ENCODE results near the gene CYB561D2. TPM values are rescaled to one million over a fixed set of nuclear protein-coding genes. Genes with fewer than 3 reads are reported as not detected.

Gene CYB561D2
- polyA plus RNA-seq, 1 donor from 2014 or later, result 21.2 TPM

DNA sequence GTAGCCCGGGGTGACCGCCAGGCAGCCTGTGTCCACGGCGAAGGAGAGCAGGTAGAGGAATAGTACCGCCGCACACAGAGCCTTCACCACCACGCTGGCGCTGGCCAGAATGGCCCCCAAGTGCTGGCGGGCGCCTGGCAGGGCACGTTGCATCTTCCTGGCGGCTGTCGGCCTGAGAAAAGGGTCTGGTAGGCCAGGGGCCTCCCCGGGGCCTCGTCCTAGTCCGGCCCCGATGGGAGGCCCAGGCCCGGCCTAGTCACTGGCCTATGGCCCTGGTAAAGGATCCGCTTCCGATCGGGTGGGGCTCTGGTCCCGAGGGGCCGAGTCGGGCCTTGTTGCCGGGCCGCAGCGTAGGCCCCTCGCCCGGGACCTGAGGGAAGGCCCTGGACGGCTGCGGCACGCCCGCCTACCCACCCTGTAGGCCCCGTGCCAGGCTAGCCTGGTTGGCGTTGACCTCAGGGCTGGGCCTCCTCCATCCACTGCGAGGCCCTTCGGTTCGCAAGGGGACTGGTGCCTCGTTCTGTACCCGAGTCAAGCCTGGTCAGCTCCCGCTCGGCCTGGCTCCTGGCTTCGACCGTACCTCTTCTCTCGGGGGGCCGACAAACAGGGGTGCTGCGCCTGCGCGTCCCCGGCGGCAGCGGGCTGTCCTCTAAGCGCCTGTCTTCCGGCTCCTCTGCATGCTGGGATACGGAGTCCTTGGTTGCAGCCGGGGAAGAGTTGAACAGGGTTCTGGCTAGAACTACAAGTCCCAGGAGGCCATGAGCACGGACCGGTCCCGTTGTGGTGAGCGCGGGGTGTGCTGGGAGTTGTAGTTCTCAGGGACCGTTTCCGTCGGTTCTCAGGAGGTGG, 8.5 kb downstream of the CYB561D2 start, which contains the start of gene TMEM115:
TSS of gene TMEM115 (minus strand) at position 611 of the 849 bp plus-strand sequence. CDS start at position 153, 458 bp downstream.
- Histone ChIP-seq H3K27me3 (ENCODE audit: insufficient read depth, low read depth, low read length) (no peaks in the 10 kb centered on the region), H3K4me2 (ENCODE audit: low read length) (peak within 1 kb of the TSS; percentile 73), H3F3A (ENCODE audit: insufficient read depth, low read length, poor library complexity, severe bottlenecking) (no peaks in the 10 kb centered on the region), H3K9me2 (ENCODE audit: insufficient read depth, low read length) (no peaks in the 10 kb centered on the region), H3K4me3 (ENCODE audit: low read length) (peak within 1 kb of the TSS; percentile 94), H2AFZ (ENCODE audit: low read depth, low read length) (peak within 1 kb of the TSS; percentile 52), H3K79me2 (replicated peaks; ENCODE audit: insufficient read depth, low read length) (peaks cover 38% of the 10 kb centered on the region), H3K9ac (ENCODE audit: low read length) (peak within 1 kb of the TSS; percentile 95), H3K36me3 (ENCODE audit: insufficient read depth, low read length) (no peaks in the 10 kb centered on the region), H4K20me1 (ENCODE audit: insufficient read depth) (peaks cover 9% of the 10 kb centered on the region), H3K27ac (ENCODE audit: low read length) (peak within 1 kb of the TSS; percentile 71), H3K9me3 (ENCODE audit: low read length) (no peaks in the 10 kb centered on the region)
- TF ChIP-seq SMC3 (conservative IDR thresholded peaks at IDR 0.05; ENCODE audit: poor library complexity), result peak; percentile 38
- TF ChIP-seq POLR2AphosphoS5 (IDR thresholded peaks at IDR 0.05), result peak; percentile 89
- TF ChIP-seq EP300 (conservative IDR thresholded peaks at IDR 0.05; ENCODE audit: poor library complexity, severe bottlenecking), result peak; percentile 30
- TF ChIP-seq REST (IDR thresholded peaks at IDR 0.05; ENCODE audit: borderline replicate concordance), result peak; percentile 43
- peak; percentile 71 for TF ChIP-seq MXI1 (conservative IDR thresholded peaks at IDR 0.05; ENCODE audit: poor library complexity, severe bottlenecking)
- peak; percentile 42 for TF ChIP-seq TAF1 (IDR thresholded peaks at IDR 0.05; ENCODE audit: low read depth)
- no peak for TF ChIP-seq EZH2 (IDR thresholded peaks at IDR 0.05; ENCODE audit: borderline replicate concordance, insufficient read depth, low read length, poor library complexity, severe bottlenecking)
- no peak for TF ChIP-seq RAD21 (conservative IDR thresholded peaks at IDR 0.05)
- TF ChIP-seq CTCF (IDR thresholded peaks at IDR 0.05; ENCODE audit: poor library complexity, severe bottlenecking), result peak; percentile 28

GRCh38 chr3:50359760-50360110, 9.1 kb downstream of the CYB561D2 start:
- Histone ChIP-seq H3K9me2 (ENCODE audit: insufficient read depth, low read length) (no peaks in the 10 kb centered on the region), H3F3A (ENCODE audit: insufficient read depth, low read length, poor library complexity, severe bottlenecking) (no peaks in the 10 kb centered on the region), H3K9me3 (ENCODE audit: low read length) (no peaks in the 10 kb centered on the region), H3K79me2 (replicated peaks; ENCODE audit: insufficient read depth, low read length) (peaks cover 38% of the 10 kb centered on the region), H3K4me3 (ENCODE audit: low read length) (peak overlapping the region; percentile 94), H3K27ac (ENCODE audit: low read length) (peak overlapping the region; percentile 32), H2AFZ (ENCODE audit: low read depth, low read length) (peak overlapping the region; percentile 52), H4K20me1 (ENCODE audit: insufficient read depth) (peaks cover 9% of the 10 kb centered on the region), H3K36me3 (ENCODE audit: insufficient read depth, low read length) (no peaks in the 10 kb centered on the region), H3K9ac (ENCODE audit: low read length) (peak overlapping the region; percentile 54), H3K27me3 (ENCODE audit: insufficient read depth, low read depth, low read length) (no peaks in the 10 kb centered on the region), H3K4me2 (ENCODE audit: low read length) (peak overlapping the region; percentile 38)
- TF ChIP-seq RAD21 (conservative IDR thresholded peaks at IDR 0.05) (no peak), REST (IDR thresholded peaks at IDR 0.05; ENCODE audit: borderline replicate concordance) (no peak), EZH2 (IDR thresholded peaks at IDR 0.05; ENCODE audit: borderline replicate concordance, insufficient read depth, low read length, poor library complexity, severe bottlenecking) (no peak), POLR2AphosphoS5 (IDR thresholded peaks at IDR 0.05) (no peak), TAF1 (IDR thresholded peaks at IDR 0.05; ENCODE audit: low read depth) (no peak), MXI1 (conservative IDR thresholded peaks at IDR 0.05; ENCODE audit: poor library complexity, severe bottlenecking) (no peak), CTCF (IDR thresholded peaks at IDR 0.05; ENCODE audit: poor library complexity, severe bottlenecking) (no peak), EP300 (conservative IDR thresholded peaks at IDR 0.05; ENCODE audit: poor library complexity, severe bottlenecking) (no peak), SMC3 (conservative IDR thresholded peaks at IDR 0.05; ENCODE audit: poor library complexity) (no peak)

All from neural cell (in vitro differentiated cells).